ENCODE data around the gene GMDS. TPM values are rescaled to one million over a fixed set of nuclear protein-coding genes. Genes with fewer than 3 reads are reported as not detected.

GMDS gene
- total RNA-seq, 1 donor from 2014 or later, result 30.2 TPM

DNA sequence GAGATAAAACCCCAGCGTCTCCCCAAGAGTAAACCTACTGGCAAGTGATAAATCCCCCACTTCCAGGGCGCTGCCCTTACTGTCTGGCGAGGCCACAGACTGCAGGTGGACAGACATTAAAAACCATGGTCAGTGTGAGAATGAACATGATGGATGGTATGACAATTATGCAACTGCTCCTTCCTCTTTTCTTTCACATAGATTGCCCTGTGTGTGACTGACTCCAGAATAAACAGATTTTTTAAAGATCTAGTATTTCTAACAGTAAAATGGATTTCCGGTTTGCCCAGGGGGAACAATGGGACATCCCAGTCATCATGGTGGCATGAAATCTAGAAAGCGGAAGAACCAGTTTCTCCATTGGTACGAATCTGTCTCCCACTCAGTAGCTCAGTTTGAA is 482.0 kb downstream of the GMDS start:
- Histone ChIP-seq H3K36me3 (no peaks in the 10 kb centered on the region), H3K27ac (no peak overlapping the region), H3K9me3 (no peaks in the 10 kb centered on the region), H3K4me3 (no peak overlapping the region), H3K27me3 (no peaks in the 10 kb centered on the region), H3K4me1 (peaks cover 16% of the 10 kb centered on the region)
- intact Hi-C loops (cut with DNase I), result no loop called here
- TF ChIP-seq, protein P1, sequence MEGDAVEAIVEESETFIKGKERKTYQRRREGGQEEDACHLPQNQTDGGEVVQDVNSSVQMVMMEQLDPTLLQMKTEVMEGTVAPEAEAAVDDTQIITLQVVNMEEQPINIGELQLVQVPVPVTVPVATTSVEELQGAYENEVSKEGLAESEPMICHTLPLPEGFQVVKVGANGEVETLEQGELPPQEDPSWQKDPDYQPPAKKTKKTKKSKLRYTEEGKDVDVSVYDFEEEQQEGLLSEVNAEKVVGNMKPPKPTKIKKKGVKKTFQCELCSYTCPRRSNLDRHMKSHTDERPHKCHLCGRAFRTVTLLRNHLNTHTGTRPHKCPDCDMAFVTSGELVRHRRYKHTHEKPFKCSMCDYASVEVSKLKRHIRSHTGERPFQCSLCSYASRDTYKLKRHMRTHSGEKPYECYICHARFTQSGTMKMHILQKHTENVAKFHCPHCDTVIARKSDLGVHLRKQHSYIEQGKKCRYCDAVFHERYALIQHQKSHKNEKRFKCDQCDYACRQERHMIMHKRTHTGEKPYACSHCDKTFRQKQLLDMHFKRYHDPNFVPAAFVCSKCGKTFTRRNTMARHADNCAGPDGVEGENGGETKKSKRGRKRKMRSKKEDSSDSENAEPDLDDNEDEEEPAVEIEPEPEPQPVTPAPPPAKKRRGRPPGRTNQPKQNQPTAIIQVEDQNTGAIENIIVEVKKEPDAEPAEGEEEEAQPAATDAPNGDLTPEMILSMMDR (IDR thresholded peaks at IDR 0.05), result no peak
- TF ChIP-seq POLR2A (IDR thresholded peaks at IDR 0.05), result no peak
- DNase-seq (ENCODE audit: extremely low spot score in 2 of 2), result no peak

GRCh38 chr6:1762203-1762602 is 483.2 kb downstream of the GMDS start:
- H3K27me3 ChIP-seq, result no peaks in the 10 kb centered on the region
- TF ChIP-seq, protein P1 (IDR thresholded peaks at IDR 0.05), result no peak
- TF ChIP-seq POLR2AphosphoS5 (IDR thresholded peaks at IDR 0.05; ENCODE audit: insufficient read depth in 1 of 2, low read depth in 1 of 2) (no peak), POLR2A (IDR thresholded peaks at IDR 0.05) (no peak)
- no peak for DNase-seq (ENCODE audit: extremely low spot score in 2 of 2)
- intact Hi-C loops (cut with DNase I), result no loop called here
- no peaks in the 10 kb centered on the region for H3K36me3 ChIP-seq
- no peak overlapping the region for H3K4me3 ChIP-seq
- H3K4me1 ChIP-seq, result peaks cover 6% of the 10 kb centered on the region
- H3K27ac ChIP-seq, result no peak overlapping the region
- no peaks in the 10 kb centered on the region for H3K9me3 ChIP-seq

- TF ChIP-seq POLR2A (IDR thresholded peaks at IDR 0.05), result no peak
- TF ChIP-seq POLR2AphosphoS5 (IDR thresholded peaks at IDR 0.05; ENCODE audit: insufficient read depth in 1 of 2, low read depth in 1 of 2), result no peak
- TF ChIP-seq, protein P1 (IDR thresholded peaks at IDR 0.05), result no peak
- no peak overlapping the region for H3K4me3 ChIP-seq
- intact Hi-C loops (cut with DNase I), result no loop called here
Measured at GRCh38 chr6:1761477-1761877, 483.9 kb downstream of the GMDS start.

GRCh38 chr6:1760876-1761275 is 484.5 kb downstream of the GMDS start:
- no peaks in the 10 kb centered on the region for H3K27me3 ChIP-seq
- no peaks in the 10 kb centered on the region for H3K9me3 ChIP-seq
- no peak for DNase-seq (ENCODE audit: extremely low spot score in 2 of 2)
- peaks cover 6% of the 10 kb centered on the region for H3K4me1 ChIP-seq
- intact Hi-C loops (cut with DNase I), result no loop called here
- TF ChIP-seq, protein P1 (IDR thresholded peaks at IDR 0.05), result no peak
- TF ChIP-seq POLR2A (IDR thresholded peaks at IDR 0.05) (no peak), POLR2AphosphoS5 (IDR thresholded peaks at IDR 0.05; ENCODE audit: insufficient read depth in 1 of 2, low read depth in 1 of 2) (no peak)
- H3K27ac ChIP-seq, result no peak overlapping the region
- H3K4me3 ChIP-seq, result no peak overlapping the region
- no peaks in the 10 kb centered on the region for H3K36me3 ChIP-seq

More at GRCh38 chr6:1761477-1761877, 483.9 kb downstream of the GMDS start:
- H3K27me3 ChIP-seq, result no peaks in the 10 kb centered on the region
- no peaks in the 10 kb centered on the region for H3K9me3 ChIP-seq
- peaks cover 6% of the 10 kb centered on the region for H3K4me1 ChIP-seq
- H3K27ac ChIP-seq, result no peak overlapping the region
- no peaks in the 10 kb centered on the region for H3K36me3 ChIP-seq
- no peak for DNase-seq (ENCODE audit: extremely low spot score in 2 of 2)

GRCh38 chr6:1759870-1760269 is 485.5 kb downstream of the GMDS start:
- Histone ChIP-seq H3K4me1 (peaks cover 6% of the 10 kb centered on the region), H3K4me3 (no peak overlapping the region), H3K27me3 (no peaks in the 10 kb centered on the region), H3K27ac (no peak overlapping the region), H3K36me3 (no peaks in the 10 kb centered on the region), H3K9me3 (no peaks in the 10 kb centered on the region)
- no peak for DNase-seq (ENCODE audit: extremely low spot score in 2 of 2)
- no peak for TF ChIP-seq POLR2A (IDR thresholded peaks at IDR 0.05)
- intact Hi-C loops (cut with DNase I), result no loop called here

All from vagina (tissue), 2 donors.